Measurements from ENCODE around the gene SMS. TPM values are rescaled to one million over a fixed set of nuclear protein-coding genes. Genes with fewer than 3 reads are reported as not detected.

Gene SMS
- total RNA-seq, 1 donor from 2014 or later, result 187 TPM

DNA sequence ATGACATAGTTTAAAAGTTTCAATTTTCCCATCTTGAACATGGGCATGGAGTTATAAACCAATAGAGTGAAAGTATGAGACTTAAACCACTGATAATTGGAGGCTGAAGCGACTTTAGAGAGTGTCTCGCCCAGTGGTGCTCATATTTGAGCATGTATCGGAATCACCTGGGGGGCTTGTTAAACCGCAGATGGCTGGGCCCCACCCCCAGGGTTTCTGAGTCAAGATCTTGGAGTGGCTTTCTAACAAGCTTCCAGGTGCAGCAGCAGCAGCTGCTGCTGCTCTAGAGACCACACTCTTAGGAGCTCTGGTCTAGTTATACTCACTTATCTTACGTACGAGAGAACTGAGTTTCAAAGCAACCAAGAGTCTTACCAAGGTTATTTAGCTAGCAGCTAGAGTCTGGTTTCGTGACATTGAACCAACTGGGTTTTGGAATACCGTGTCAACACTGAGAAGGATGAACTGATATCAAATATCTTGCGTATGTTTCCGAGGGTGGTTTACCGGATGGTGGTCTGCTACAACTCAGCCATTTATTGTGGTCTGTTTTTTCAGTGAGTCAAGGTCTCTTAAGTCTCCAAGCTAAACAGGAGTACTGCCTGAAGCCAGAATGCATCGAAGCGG is 97.5 kb downstream of the SMS start:
- H3K79me2 ChIP-seq (ENCODE audit: insufficient read depth, low read length), result no peaks in the 10 kb centered on the region
- peak overlapping the region; percentile 19 for H3K4me2 ChIP-seq (ENCODE audit: low read length)
- H3K4me1 ChIP-seq (ENCODE audit: insufficient read depth, low read length), result no peaks in the 10 kb centered on the region
- Mint-ChIP-seq H3K9me3 (ENCODE audit: unreplicated experiment) (no peaks in the 10 kb centered on the region), H3K27me3 (ENCODE audit: low read depth, unreplicated experiment) (no peaks in the 10 kb centered on the region), H3K36me3 (ENCODE audit: low read depth, unreplicated experiment) (no peaks in the 10 kb centered on the region), H3K4me3 (ENCODE audit: unreplicated experiment) (no peak overlapping the region), H3K27ac (ENCODE audit: unreplicated experiment) (no peak overlapping the region), H3K4me1 (ENCODE audit: low read depth, unreplicated experiment) (no peaks in the 10 kb centered on the region)
- no peaks in the 10 kb centered on the region for H3K9me3 ChIP-seq (ENCODE audit: insufficient read depth, low read depth, low read length)
- no peaks in the 10 kb centered on the region for H3K36me3 ChIP-seq (ENCODE audit: insufficient read depth, low read length)
- H3K4me3 ChIP-seq (ENCODE audit: insufficient read depth, low read depth, low read length), result no peak overlapping the region
- no peak overlapping the region for H3K9ac ChIP-seq (ENCODE audit: low read length)
- TF ChIP-seq, protein P1, sequence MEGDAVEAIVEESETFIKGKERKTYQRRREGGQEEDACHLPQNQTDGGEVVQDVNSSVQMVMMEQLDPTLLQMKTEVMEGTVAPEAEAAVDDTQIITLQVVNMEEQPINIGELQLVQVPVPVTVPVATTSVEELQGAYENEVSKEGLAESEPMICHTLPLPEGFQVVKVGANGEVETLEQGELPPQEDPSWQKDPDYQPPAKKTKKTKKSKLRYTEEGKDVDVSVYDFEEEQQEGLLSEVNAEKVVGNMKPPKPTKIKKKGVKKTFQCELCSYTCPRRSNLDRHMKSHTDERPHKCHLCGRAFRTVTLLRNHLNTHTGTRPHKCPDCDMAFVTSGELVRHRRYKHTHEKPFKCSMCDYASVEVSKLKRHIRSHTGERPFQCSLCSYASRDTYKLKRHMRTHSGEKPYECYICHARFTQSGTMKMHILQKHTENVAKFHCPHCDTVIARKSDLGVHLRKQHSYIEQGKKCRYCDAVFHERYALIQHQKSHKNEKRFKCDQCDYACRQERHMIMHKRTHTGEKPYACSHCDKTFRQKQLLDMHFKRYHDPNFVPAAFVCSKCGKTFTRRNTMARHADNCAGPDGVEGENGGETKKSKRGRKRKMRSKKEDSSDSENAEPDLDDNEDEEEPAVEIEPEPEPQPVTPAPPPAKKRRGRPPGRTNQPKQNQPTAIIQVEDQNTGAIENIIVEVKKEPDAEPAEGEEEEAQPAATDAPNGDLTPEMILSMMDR (IDR thresholded peaks at IDR 0.05; ENCODE audit: insufficient read depth, low read depth, low read length), result no peak
- no peak for TF ChIP-seq EZH2 (IDR thresholded peaks at IDR 0.05; ENCODE audit: insufficient read depth, low read length)
- H4K20me1 ChIP-seq (ENCODE audit: insufficient read depth, low read length), result no peaks in the 10 kb centered on the region
- H3K27me3 ChIP-seq (ENCODE audit: insufficient read depth, low read length), result no peaks in the 10 kb centered on the region
- no peak overlapping the region for H3K27ac ChIP-seq (ENCODE audit: low read depth, low read length)
- no peak overlapping the region for H2AFZ ChIP-seq (ENCODE audit: low read depth, low read length)
- DNase-seq (ENCODE audit: low read depth) (no peak), FAIRE-seq (peak; percentile 60)

DNA sequence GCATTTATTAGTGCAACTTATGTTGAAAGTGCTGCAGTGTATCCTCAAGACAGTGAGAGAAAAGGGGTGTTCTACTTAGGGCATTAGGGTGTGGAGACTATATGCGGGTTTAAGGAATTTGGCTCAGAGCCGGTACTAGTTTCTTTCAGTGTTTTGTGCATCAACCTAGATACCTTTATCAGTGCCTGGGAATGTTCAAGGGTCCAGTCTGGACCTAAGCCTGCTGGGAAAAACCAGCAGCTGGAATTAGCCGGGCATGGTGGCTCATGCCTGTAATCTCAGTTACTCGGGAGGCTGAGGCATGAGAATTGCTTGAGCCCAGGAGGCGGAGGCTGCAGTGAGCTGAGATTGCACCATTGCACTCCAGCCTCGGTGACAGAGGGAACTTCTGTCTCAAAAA is 99.0 kb downstream of the SMS start:
- no peak for TF ChIP-seq EZH2 (IDR thresholded peaks at IDR 0.05; ENCODE audit: insufficient read depth, low read length)
- TF ChIP-seq, protein P1 (IDR thresholded peaks at IDR 0.05; ENCODE audit: insufficient read depth, low read depth, low read length), result no peak
- Mint-ChIP-seq H3K9me3 (ENCODE audit: unreplicated experiment) (no peaks in the 10 kb centered on the region), H3K27ac (ENCODE audit: unreplicated experiment) (peak overlapping the region; percentile 53), H3K4me3 (ENCODE audit: unreplicated experiment) (no peak overlapping the region), H3K4me1 (ENCODE audit: low read depth, unreplicated experiment) (no peaks in the 10 kb centered on the region), H3K36me3 (ENCODE audit: low read depth, unreplicated experiment) (no peaks in the 10 kb centered on the region), H3K27me3 (ENCODE audit: low read depth, unreplicated experiment) (no peaks in the 10 kb centered on the region)
- Histone ChIP-seq H3K36me3 (ENCODE audit: insufficient read depth, low read length) (no peaks in the 10 kb centered on the region), H3K4me1 (ENCODE audit: insufficient read depth, low read length) (no peaks in the 10 kb centered on the region), H3K79me2 (ENCODE audit: insufficient read depth, low read length) (no peaks in the 10 kb centered on the region), H4K20me1 (ENCODE audit: insufficient read depth, low read length) (no peaks in the 10 kb centered on the region), H3K4me3 (ENCODE audit: insufficient read depth, low read depth, low read length) (no peak overlapping the region), H3K27me3 (ENCODE audit: insufficient read depth, low read length) (no peaks in the 10 kb centered on the region), H3K9ac (ENCODE audit: low read length) (no peak overlapping the region), H3K9me3 (ENCODE audit: insufficient read depth, low read depth, low read length) (no peaks in the 10 kb centered on the region), H3K27ac (ENCODE audit: low read depth, low read length) (no peak overlapping the region), H3K4me2 (ENCODE audit: low read length) (no peak overlapping the region), H2AFZ (ENCODE audit: low read depth, low read length) (no peak overlapping the region)
- no peak for FAIRE-seq
- no peak for DNase-seq (ENCODE audit: low read depth)

DNA sequence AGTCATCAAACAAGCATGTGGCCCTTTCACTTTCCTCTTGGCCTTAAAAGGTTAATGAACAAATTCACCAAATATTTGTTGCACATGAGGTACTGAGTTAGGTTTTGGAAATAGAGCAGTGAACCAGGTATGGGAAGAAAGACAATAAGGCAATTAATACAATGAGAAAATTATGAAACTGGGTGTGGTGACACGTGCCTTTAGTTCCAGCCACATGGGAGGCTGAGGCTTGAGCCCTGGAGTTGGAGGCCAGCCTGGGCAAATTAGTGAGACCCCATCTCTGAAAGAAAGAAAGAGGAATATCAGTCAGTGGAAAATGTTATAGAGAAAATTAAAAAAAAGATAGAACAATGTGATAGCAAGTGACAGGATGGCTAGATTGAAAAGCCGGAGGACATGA is 99.7 kb downstream of the SMS start:
- H3K27ac Mint-ChIP-seq (ENCODE audit: unreplicated experiment), result no peak overlapping the region
- no peak for DNase-seq (ENCODE audit: low read depth)
- TF ChIP-seq, protein P1 (IDR thresholded peaks at IDR 0.05; ENCODE audit: insufficient read depth, low read depth, low read length), result no peak
- H4K20me1 ChIP-seq (ENCODE audit: insufficient read depth, low read length), result no peaks in the 10 kb centered on the region
- H3K27me3 ChIP-seq (ENCODE audit: insufficient read depth, low read length), result no peaks in the 10 kb centered on the region
- no peaks in the 10 kb centered on the region for H3K79me2 ChIP-seq (ENCODE audit: insufficient read depth, low read length)
- no peak for FAIRE-seq
- H3K4me1 Mint-ChIP-seq (ENCODE audit: low read depth, unreplicated experiment), result no peaks in the 10 kb centered on the region
- no peaks in the 10 kb centered on the region for H3K9me3 Mint-ChIP-seq (ENCODE audit: unreplicated experiment)
- H3K4me3 ChIP-seq (ENCODE audit: insufficient read depth, low read depth, low read length), result no peak overlapping the region
- no peaks in the 10 kb centered on the region for H3K36me3 ChIP-seq (ENCODE audit: insufficient read depth, low read length)
- peak overlapping the region; percentile 14 for H3K4me3 Mint-ChIP-seq (ENCODE audit: unreplicated experiment)
- no peak overlapping the region for H3K9ac ChIP-seq (ENCODE audit: low read length)
- H3K27ac ChIP-seq (ENCODE audit: low read depth, low read length), result no peak overlapping the region
- H3K9me3 ChIP-seq (ENCODE audit: insufficient read depth, low read depth, low read length), result no peaks in the 10 kb centered on the region
- no peaks in the 10 kb centered on the region for H3K4me1 ChIP-seq (ENCODE audit: insufficient read depth, low read length)
- no peak overlapping the region for H2AFZ ChIP-seq (ENCODE audit: low read depth, low read length)
- H3K27me3 Mint-ChIP-seq (ENCODE audit: low read depth, unreplicated experiment), result no peaks in the 10 kb centered on the region
- no peaks in the 10 kb centered on the region for H3K36me3 Mint-ChIP-seq (ENCODE audit: low read depth, unreplicated experiment)
- H3K4me2 ChIP-seq (ENCODE audit: low read length), result no peak overlapping the region

Data from astrocyte (in vitro differentiated cells and primary cell).